Osteocyte (in vitro differentiated cells): Measurements from ENCODE around the gene TNFRSF8. TPM values are rescaled to one million over a fixed set of nuclear protein-coding genes. Genes with fewer than 3 reads are reported as not detected.

Experiments used
- DNase-seq: peaks from one replicate; pipeline ENCODE4 v3.0.0; 2021; ENCODE audit warnings: mixed read lengths; ENCODE audit not compliant: unreplicated experiment; ENCODE audit errors: extremely low spot score
- H3K27ac Mint-ChIP-seq: one replicate; pipeline ENCODE4 v1.8.0; 2021; ENCODE audit warnings: mild to moderate bottlenecking, mixed read lengths; ENCODE audit not compliant: unreplicated experiment
- H3K27me3 Mint-ChIP-seq: one replicate; pipeline ENCODE4 v1.8.0; 2021; ENCODE audit warnings: mixed read lengths; ENCODE audit not compliant: unreplicated experiment
- H3K36me3 Mint-ChIP-seq: one replicate; pipeline ENCODE4 v1.8.0; 2021; ENCODE audit warnings: mixed read lengths; ENCODE audit not compliant: unreplicated experiment
- H3K4me1 Mint-ChIP-seq: one replicate; pipeline ENCODE4 v1.8.0; 2021; ENCODE audit warnings: mixed read lengths; ENCODE audit not compliant: unreplicated experiment
- H3K4me3 Mint-ChIP-seq: one replicate; pipeline ENCODE4 v1.8.0; 2021; ENCODE audit warnings: mild to moderate bottlenecking, moderate library complexity, mixed read lengths; ENCODE audit not compliant: unreplicated experiment
- H3K9me3 Mint-ChIP-seq: one replicate; pipeline ENCODE4 v1.8.0; 2021; ENCODE audit warnings: mixed read lengths; ENCODE audit not compliant: unreplicated experiment
- total RNA-seq: library from RNA; stranded (reverse); gene quantifications from 2 replicates; pipeline ENCODE4 v1.2.1, GENCODE V29; 2021
- TF ChIP-seq, protein P1 (sequence below): fragments of 200-600 bp; sonication (generic); IDR thresholded peaks from 2 replicates; pipeline ENCODE4 v1.5.0; 2021; ENCODE audit warnings: antibody characterized with exemption, mild to moderate bottlenecking, moderate library complexity

Gene TNFRSF8
- total RNA-seq, 1 donor from 2014 or later: not detected

DNA sequence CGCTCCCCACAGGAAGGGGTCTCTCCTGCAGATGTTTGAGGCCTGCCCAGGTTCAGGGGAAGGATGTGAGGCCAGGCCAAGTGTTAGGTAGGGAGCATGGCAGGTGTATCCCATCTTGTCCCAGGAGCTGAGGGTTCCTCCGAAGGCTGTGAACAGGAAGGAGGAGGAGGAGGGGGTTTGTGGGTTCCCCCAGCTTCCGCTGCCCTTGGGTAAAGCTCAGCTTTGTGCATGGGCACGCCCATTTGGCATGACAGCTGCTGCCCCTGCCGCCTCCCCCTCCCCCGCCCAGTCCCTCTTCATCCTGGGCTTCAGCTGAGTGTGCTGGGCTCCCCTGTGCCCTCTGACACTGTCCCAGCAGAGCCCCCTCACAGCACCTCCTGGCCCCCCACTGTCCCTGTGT is 25.5 kb downstream of the TNFRSF8 start:
- Mint-ChIP-seq H3K9me3 (no peaks in the 10 kb centered on the region), H3K27me3 (peaks cover 2% of the 10 kb centered on the region), H3K36me3 (no peaks in the 10 kb centered on the region), H3K4me3 (no peak overlapping the region), H3K27ac (no peak overlapping the region), H3K4me1 (no peaks in the 10 kb centered on the region)
- TF ChIP-seq, protein P1, sequence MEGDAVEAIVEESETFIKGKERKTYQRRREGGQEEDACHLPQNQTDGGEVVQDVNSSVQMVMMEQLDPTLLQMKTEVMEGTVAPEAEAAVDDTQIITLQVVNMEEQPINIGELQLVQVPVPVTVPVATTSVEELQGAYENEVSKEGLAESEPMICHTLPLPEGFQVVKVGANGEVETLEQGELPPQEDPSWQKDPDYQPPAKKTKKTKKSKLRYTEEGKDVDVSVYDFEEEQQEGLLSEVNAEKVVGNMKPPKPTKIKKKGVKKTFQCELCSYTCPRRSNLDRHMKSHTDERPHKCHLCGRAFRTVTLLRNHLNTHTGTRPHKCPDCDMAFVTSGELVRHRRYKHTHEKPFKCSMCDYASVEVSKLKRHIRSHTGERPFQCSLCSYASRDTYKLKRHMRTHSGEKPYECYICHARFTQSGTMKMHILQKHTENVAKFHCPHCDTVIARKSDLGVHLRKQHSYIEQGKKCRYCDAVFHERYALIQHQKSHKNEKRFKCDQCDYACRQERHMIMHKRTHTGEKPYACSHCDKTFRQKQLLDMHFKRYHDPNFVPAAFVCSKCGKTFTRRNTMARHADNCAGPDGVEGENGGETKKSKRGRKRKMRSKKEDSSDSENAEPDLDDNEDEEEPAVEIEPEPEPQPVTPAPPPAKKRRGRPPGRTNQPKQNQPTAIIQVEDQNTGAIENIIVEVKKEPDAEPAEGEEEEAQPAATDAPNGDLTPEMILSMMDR: no peak
- no peak for DNase-seq

DNA sequence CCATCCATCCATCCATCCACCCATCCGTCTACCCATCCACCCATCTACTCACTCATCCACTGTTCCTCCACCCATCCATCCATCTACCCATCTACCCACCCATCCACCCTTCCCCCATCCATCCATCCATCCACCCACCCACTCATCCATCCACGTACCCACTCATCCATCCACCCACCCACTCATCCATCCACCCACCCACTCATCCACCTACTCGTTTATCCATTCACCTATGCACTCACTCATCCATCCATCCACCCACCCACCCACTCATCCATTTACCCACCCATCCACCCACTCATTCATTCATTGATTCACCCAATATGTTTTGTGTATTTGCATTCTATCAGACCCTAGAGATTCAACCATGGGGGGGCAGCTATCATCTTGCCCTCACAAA is 27.2 kb downstream of the TNFRSF8 start:
- Mint-ChIP-seq H3K27me3 (peaks cover 2% of the 10 kb centered on the region), H3K36me3 (no peaks in the 10 kb centered on the region), H3K4me3 (no peak overlapping the region), H3K4me1 (no peaks in the 10 kb centered on the region), H3K27ac (no peak overlapping the region), H3K9me3 (no peaks in the 10 kb centered on the region)
- DNase-seq: no peak
- TF ChIP-seq, protein P1: no peak

DNA sequence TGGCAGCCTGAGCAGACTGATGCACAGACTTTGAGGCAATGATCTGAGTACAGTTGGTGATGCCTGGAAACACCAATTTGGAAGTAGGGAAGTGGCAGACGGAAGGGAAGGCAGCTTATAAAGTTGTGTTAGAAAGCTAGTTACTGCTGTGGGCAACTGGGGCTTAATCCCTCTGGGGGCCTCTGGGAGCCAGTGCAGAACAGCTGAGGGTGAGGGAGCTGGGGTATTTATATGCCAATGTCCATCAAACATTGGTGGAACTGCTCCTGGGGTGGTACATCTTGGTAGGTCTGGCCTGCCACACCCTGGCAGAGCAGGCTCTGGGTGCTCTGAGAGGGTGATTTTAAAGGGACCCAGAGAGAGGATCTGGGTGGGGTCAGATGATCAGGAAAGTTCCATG is 28.1 kb downstream of the TNFRSF8 start:
- H3K27ac Mint-ChIP-seq: no peak overlapping the region
- no peak for DNase-seq
- H3K4me1 Mint-ChIP-seq: no peaks in the 10 kb centered on the region
- H3K4me3 Mint-ChIP-seq: no peak overlapping the region
- TF ChIP-seq, protein P1: no peak
- H3K9me3 Mint-ChIP-seq: no peaks in the 10 kb centered on the region
- H3K36me3 Mint-ChIP-seq: no peaks in the 10 kb centered on the region
- peaks cover 2% of the 10 kb centered on the region for H3K27me3 Mint-ChIP-seq

DNA sequence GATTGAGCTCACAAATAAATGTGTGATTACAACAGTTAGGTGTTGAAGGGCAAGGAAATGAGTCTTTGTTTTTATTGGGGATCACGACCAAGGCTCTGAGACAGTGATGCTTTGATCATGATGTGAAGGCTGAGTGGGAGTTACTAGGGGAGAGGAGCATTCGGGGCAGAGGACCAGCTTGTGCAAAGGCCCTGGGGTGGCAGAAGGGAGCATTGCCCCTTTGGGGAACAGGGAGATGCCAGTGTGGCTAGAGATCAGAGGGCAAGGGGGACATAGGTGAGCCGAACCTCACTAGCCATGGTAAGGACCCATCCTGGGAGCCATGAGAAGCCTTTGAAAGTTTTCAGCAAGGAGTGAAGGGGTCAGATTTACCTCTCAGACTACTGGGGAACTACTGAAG is 31.1 kb downstream of the TNFRSF8 start:
- TF ChIP-seq, protein P1: no peak
- H3K27ac Mint-ChIP-seq: no peak overlapping the region
- DNase-seq: no peak
- H3K4me3 Mint-ChIP-seq: no peak overlapping the region
- H3K36me3 Mint-ChIP-seq: no peaks in the 10 kb centered on the region
- H3K9me3 Mint-ChIP-seq: peaks cover 3% of the 10 kb centered on the region
- H3K27me3 Mint-ChIP-seq: peaks cover 6% of the 10 kb centered on the region
- no peaks in the 10 kb centered on the region for H3K4me1 Mint-ChIP-seq

DNA sequence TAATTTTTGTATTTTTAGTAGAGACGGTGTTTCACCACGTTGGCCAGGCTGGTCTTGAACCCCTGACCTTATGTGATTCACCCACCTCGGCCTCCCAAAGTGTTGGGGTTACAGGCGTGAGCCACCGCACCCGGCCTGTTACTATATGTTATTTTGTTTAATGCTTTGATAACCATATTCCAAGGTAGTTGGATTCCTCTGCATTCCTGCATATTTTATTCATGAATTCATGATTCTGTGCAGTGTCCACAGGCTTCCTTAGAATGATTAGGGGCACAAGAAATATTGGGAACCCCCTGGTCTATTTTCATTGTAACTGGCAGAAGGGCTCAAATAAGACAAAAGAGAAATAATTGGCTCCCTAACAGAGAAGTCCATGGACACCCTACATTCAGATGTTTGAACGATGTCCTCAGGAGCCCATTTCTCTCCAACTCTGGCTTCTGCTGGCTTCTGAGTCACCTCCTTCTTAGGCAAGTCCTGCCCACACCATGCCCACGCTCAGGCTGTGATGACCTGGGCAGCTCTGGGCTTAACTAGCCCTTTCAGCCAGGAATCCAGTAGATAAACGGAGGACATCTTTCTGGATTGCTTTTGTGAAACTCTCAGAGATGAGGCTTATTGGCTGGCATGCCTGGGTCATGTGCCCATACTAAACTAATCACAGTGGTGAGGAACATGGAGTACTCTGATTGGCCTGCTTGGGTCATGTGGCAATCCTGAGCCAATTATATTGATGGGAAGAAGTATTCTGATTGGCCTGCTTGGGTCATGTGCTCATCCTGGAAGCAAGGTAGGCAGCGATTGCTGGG is 32.6 kb downstream of the TNFRSF8 start:
- Mint-ChIP-seq H3K27me3 (peaks cover 6% of the 10 kb centered on the region), H3K4me3 (no peak overlapping the region), H3K36me3 (no peaks in the 10 kb centered on the region), H3K4me1 (no peaks in the 10 kb centered on the region), H3K27ac (no peak overlapping the region), H3K9me3 (peaks cover 3% of the 10 kb centered on the region)
- no peak for DNase-seq
- TF ChIP-seq, protein P1: no peak
